Peyer's patch (tissue), 4 donors: ENCODE measurements around the gene CLCNKA.

Experiments used
- CTCF ChIP-seq, 6 experiments: fragments of 450-650 bp in 4 of 6; fragments of 200-600 bp in 2 of 6; sonication (generic) in 1 of 6; IDR thresholded peaks; one replicate each; pipeline ENCODE4 v1.5.1; 2017 to 2019; ENCODE audit warnings: antibody characterized with exemption in 6 of 6, mild to moderate bottlenecking in 3 of 6, moderate library complexity in 1 of 6
- POLR2A ChIP-seq, 2 donors: fragments of 450-650 bp; IDR thresholded peaks; one replicate each; pipeline ENCODE4 v1.5.1; 2017; ENCODE audit warnings: antibody characterized with exemption in 2 of 2, mild to moderate bottlenecking in 2 of 2, moderate library complexity in 2 of 2

GRCh38 chr1:16014509-16015482, 7.0 kb upstream of the CLCNKA start:
- TF ChIP-seq CTCF (IDR thresholded peaks at IDR 0.05) (no peak), POLR2A (IDR thresholded peaks at IDR 0.05) (no peak)
